Left ventricle myocardium inferior (tissue), 1 donor: ENCODE measurements around the gene PDCD10. TPM values are rescaled to one million over a fixed set of nuclear protein-coding genes. Genes with fewer than 3 reads are reported as not detected.

Experiments
- DNase-seq: peaks from one replicate; pipeline ENCODE4 v3.0.0-alpha.2; 2020
- H3K27ac ChIP-seq: fragments of 200-600 bp; replicated peaks from 2 replicates; pipeline ENCODE4 v1.8.0; 2021
- H3K27me3 ChIP-seq: fragments of 200-600 bp; 2 replicates; pipeline ENCODE4 v1.8.0; 2021; ENCODE audit warnings: low read depth
- H3K36me3 ChIP-seq: fragments of 200-600 bp; 2 replicates; pipeline ENCODE4 v1.8.0; 2021
- H3K4me1 ChIP-seq: fragments of 200-600 bp; 2 replicates; pipeline ENCODE4 v1.8.0; 2021
- H3K4me3 ChIP-seq: fragments of 200-600 bp; 2 replicates; pipeline ENCODE4 v1.8.0; 2021; ENCODE audit warnings: mild to moderate bottlenecking, moderate library complexity
- H3K9me3 ChIP-seq: fragments of 200-600 bp; replicated peaks from 2 replicates; pipeline ENCODE4 v1.8.0; 2021
- intact Hi-C: fragments of 100-400 bp; cut with micrococcal nuclease; formaldehyde crosslinking; loops from one replicate; pipeline ENCODE4 v1.11.0; 2022
- total RNA-seq: library from RNA; stranded (reverse); fragmentation: NEBNext Ultra II Directional; extraction: Animal tissue kit (Norgen Biotek cat#: 25700); gene quantifications from one replicate; pipeline ENCODE4 v1.2.1, GENCODE V29; 2021
- TF ChIP-seq, protein P1 (sequence below): fragments of 200-600 bp; IDR thresholded peaks from 2 replicates; pipeline ENCODE4 v1.8.0; 2021; ENCODE audit warnings: antibody characterized with exemption, mild to moderate bottlenecking, borderline replicate concordance
- donor health status: DM: no; HTN: yes; CAD: no; lungs with severe emphysema.

PDCD10 gene
- total RNA-seq, 1 donor from 2014 or later, result 35.1 TPM

DNA sequence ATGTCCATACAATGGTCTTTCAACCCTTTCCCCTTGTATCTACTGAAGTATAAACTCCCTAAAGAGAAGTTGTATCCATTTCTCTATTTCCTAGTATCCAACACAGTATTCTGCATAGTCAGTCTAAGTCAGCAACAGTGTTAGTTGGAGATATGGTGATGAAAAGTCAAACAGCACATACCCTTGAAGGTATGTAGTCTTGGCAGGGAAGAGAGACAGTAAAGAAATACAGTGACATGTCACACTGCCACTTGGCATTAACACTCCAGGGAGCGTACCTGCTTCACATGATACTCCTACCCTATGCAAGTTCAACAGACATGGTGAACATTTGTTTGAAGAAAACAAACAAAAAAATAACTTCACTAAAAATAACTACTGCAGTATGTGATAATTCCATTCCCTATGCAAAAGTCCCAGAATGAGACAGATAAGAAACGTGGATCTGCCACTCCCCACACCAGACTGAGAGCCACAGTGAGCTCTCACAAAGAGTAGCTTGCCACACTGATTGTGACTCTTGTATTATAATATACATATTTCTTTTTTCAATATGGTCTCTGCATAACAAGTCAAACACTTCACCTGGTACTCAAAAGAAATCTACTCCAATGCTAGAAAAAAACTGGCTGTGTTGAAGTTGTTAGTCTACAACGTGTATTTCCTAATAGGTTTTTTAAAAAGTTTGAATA is 5.9 kb downstream of the PDCD10 start:
- no peak for DNase-seq
- H3K27me3 ChIP-seq, result no peaks in the 10 kb centered on the region
- peak overlapping the region; percentile 10 for H3K4me3 ChIP-seq
- TF ChIP-seq, protein P1, sequence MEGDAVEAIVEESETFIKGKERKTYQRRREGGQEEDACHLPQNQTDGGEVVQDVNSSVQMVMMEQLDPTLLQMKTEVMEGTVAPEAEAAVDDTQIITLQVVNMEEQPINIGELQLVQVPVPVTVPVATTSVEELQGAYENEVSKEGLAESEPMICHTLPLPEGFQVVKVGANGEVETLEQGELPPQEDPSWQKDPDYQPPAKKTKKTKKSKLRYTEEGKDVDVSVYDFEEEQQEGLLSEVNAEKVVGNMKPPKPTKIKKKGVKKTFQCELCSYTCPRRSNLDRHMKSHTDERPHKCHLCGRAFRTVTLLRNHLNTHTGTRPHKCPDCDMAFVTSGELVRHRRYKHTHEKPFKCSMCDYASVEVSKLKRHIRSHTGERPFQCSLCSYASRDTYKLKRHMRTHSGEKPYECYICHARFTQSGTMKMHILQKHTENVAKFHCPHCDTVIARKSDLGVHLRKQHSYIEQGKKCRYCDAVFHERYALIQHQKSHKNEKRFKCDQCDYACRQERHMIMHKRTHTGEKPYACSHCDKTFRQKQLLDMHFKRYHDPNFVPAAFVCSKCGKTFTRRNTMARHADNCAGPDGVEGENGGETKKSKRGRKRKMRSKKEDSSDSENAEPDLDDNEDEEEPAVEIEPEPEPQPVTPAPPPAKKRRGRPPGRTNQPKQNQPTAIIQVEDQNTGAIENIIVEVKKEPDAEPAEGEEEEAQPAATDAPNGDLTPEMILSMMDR, result no peak
- peaks cover 97% of the 10 kb centered on the region for H3K4me1 ChIP-seq
- H3K9me3 ChIP-seq, result no peaks in the 10 kb centered on the region
- intact Hi-C loops, result no loop called here
- no peaks in the 10 kb centered on the region for H3K36me3 ChIP-seq
- H3K27ac ChIP-seq, result peak overlapping the region; percentile 72

DNA sequence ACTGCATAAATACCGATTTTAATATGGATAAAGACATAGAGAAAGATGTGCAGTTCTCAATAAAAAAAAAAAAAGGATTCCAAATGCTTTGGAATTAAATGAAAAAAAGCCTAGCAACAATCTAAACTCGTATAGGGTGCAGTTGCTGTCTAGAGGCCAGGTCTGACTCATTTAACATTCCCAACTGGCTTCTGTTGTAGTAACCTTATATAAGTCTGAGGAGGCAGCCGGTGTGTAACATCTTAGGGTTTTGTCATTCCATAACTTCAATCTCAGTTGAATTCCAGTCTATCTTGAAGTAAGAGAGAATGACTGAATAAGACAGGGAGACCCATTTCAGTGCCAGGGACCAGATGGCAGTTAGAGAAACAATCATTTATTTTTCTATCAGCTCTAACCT is 6.5 kb downstream of the PDCD10 start:
- no peak for DNase-seq
- intact Hi-C loops, result no loop called here
- peak overlapping the region; percentile 10 for H3K4me3 ChIP-seq
- H3K36me3 ChIP-seq, result no peaks in the 10 kb centered on the region
- no peaks in the 10 kb centered on the region for H3K9me3 ChIP-seq
- TF ChIP-seq, protein P1, result no peak
- peaks cover 97% of the 10 kb centered on the region for H3K4me1 ChIP-seq
- H3K27me3 ChIP-seq, result no peaks in the 10 kb centered on the region
- H3K27ac ChIP-seq, result peak overlapping the region; percentile 72

DNA sequence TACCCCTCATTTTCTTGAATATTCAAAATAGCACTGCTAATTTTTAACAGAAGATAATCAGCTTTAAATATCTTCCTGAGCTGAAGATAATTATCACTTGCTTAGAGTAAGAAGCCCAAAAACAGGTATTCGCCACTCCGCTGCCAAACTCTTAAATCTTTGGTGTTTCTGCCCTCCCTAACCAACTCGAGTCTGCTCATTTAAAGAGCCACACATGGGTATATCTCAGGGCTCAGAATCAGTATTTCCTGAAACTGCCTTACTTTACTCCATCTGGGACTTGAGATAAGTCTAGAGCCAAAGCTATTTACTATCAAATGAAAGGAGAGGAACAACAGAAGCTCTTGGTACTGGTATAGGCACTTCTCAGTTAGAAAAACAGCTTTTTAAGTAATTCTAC is 10.8 kb downstream of the PDCD10 start:
- Histone ChIP-seq H3K36me3 (peaks cover 13% of the 10 kb centered on the region), H3K27ac (no peak overlapping the region), H3K4me1 (peaks cover 74% of the 10 kb centered on the region), H3K27me3 (no peaks in the 10 kb centered on the region), H3K9me3 (no peaks in the 10 kb centered on the region), H3K4me3 (no peak overlapping the region)
- intact Hi-C loops, result no loop called here
- TF ChIP-seq, protein P1, result no peak
- no peak for DNase-seq

DNA sequence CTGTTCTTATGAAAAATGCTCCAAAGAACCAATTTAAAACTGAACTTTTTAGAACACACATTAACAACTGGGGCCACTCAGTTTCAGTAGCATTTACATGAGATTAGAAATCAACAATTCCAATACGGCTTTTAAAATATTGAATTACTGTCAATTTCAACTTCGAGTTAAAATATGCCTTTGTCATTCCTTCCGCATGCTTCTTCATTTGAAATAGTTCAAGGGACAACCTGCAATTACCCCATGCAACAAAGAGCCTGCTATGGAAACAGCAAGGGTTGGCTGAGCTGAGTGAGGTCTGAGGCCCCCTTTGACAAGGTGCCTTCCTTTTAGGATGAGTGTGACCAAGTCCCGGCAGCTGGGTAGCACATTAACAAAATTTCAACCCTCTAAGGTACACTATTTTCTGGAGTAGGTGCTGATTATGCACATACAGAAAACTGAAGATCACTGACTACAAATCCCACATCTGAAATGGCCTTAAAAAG is 11.6 kb downstream of the PDCD10 start:
- Histone ChIP-seq H3K9me3 (no peaks in the 10 kb centered on the region), H3K4me3 (no peak overlapping the region), H3K27me3 (no peaks in the 10 kb centered on the region), H3K27ac (no peak overlapping the region), H3K36me3 (peaks cover 21% of the 10 kb centered on the region), H3K4me1 (peaks cover 66% of the 10 kb centered on the region)
- intact Hi-C loops, result no loop called here
- TF ChIP-seq, protein P1, result no peak
- DNase-seq, result no peak

DNA sequence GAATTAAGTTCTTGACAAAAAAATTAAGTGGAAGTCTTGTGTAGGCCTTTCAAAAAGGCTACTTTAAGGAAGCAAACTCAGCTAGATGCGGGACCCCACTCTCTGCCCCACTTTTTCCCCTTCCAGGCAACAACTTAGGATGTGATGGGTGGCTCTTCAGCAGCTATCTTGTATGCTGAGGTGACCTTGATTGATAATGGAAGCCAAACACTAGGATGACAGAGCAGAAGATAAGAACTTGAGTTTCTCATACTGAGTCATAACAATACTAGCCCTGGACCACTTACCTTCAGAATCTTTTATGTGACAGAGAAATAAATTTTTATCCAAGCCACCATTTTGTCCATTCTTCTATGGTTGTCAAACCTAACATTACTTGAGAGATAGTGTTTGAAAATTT is 16.1 kb downstream of the PDCD10 start:
- no peaks in the 10 kb centered on the region for H3K27me3 ChIP-seq
- no peak overlapping the region for H3K27ac ChIP-seq
- no peaks in the 10 kb centered on the region for H3K9me3 ChIP-seq
- intact Hi-C loops, result no loop called here
- no peak for DNase-seq
- H3K36me3 ChIP-seq, result peaks cover 28% of the 10 kb centered on the region
- TF ChIP-seq, protein P1, result no peak
- H3K4me3 ChIP-seq, result no peak overlapping the region
- H3K4me1 ChIP-seq, result peaks cover 44% of the 10 kb centered on the region
